IMR-90 (cell line): ENCODE results near the gene SNTN. TPM values are rescaled to one million over a fixed set of nuclear protein-coding genes. Genes with fewer than 3 reads are reported as not detected.

Experiments used
- ATAC-seq: fragments of 200-7000 bp; cut with Tn5 transposase; 2 replicates; pipeline ENCODE4 v1.9.1; 2020; ENCODE audit warnings: low read depth, mild to moderate bottlenecking, moderate library complexity
- BruUV-seq: library from RNA; stranded (reverse); fragments of 400-500 nt; replicated peaks from 2 replicates; lab custom pipeline; 2021; lab: Mats Ljungman, UMichigan
- CTCF ChIA-PET: fragments of 300-600 bp; formaldehyde crosslinking; extraction: SDS; loops from one replicate; lab custom pipeline; 2021; ENCODE audit warnings: antibody characterized with exemption; lab: Yijun Ruan, JAX
- POLR2A ChIA-PET: fragments of 300-600 bp; sonication (Branson Sonifier 250); formaldehyde crosslinking; loops from one replicate; lab custom pipeline; 2022; ENCODE audit warnings: antibody characterized with exemption; ENCODE audit not compliant: unreplicated experiment; lab: Charles Lee
- DNase-seq: peaks from one replicate; pipeline ENCODE4 v3.0.0; 2013
- H2AFZ ChIP-seq: replicated peaks from 2 replicates; pipeline ENCODE3; 2013; ENCODE audit warnings: low read length, mild to moderate bottlenecking; ENCODE audit not compliant: poor library complexity
- H2AK5ac ChIP-seq: 2 replicates; pipeline ENCODE4 v1.6.1; 2013; ENCODE audit warnings: low read depth, low read length, inconsistent platforms
- H2AK9ac ChIP-seq: replicated peaks from 2 replicates; pipeline ENCODE3; 2013; ENCODE audit warnings: mild to moderate bottlenecking, low read depth, low read length, moderate library complexity; ENCODE audit not compliant: poor library complexity
- H2BK120ac ChIP-seq: 2 replicates; pipeline ENCODE4 v1.6.1; 2013; ENCODE audit warnings: low read depth, low read length, inconsistent platforms
- H2BK15ac ChIP-seq: 3 replicates; pipeline ENCODE4 v1.6.1; 2013; ENCODE audit warnings: low read depth, low read length, inconsistent platforms
- H2BK20ac ChIP-seq: 2 replicates; pipeline ENCODE4 v1.6.1; 2013; ENCODE audit warnings: low read depth, mild to moderate bottlenecking, inconsistent platforms, low read length, moderate library complexity
- H2BK5ac ChIP-seq: 2 replicates; pipeline ENCODE4 v1.6.1; 2013; ENCODE audit warnings: mild to moderate bottlenecking, low read depth, low read length, inconsistent platforms; ENCODE audit not compliant: poor library complexity, severe bottlenecking
- H3K14ac ChIP-seq: replicated peaks from 2 replicates; pipeline ENCODE4 v1.6.1; 2013; ENCODE audit warnings: low read depth, low read length, inconsistent platforms
- H3K18ac ChIP-seq: 2 replicates; pipeline ENCODE4 v1.6.1; 2013; ENCODE audit warnings: low read depth, low read length, control low read depth
- H3K23ac ChIP-seq: 2 replicates; pipeline ENCODE4 v1.6.1; 2013; ENCODE audit warnings: low read depth, low read length, inconsistent platforms
- H3K27ac ChIP-seq: 2 replicates; pipeline ENCODE4 v1.5.1; 2013; ENCODE audit warnings: mild to moderate bottlenecking, control low read depth, low read length; ENCODE audit not compliant: insufficient read depth
- H3K27me3 ChIP-seq: 2 replicates; pipeline ENCODE4 v1.6.1; 2013; ENCODE audit warnings: low read length; ENCODE audit not compliant: control insufficient read depth, insufficient read depth
- H3K36me3 ChIP-seq: 2 replicates; pipeline ENCODE4 v1.6.1; 2013; ENCODE audit warnings: low read length, mixed read lengths; ENCODE audit not compliant: control insufficient read depth, insufficient read depth
- H3K4ac ChIP-seq: 2 replicates; pipeline ENCODE4 v1.6.1; 2013; ENCODE audit warnings: low read depth, low read length, inconsistent platforms
- H3K4me1 ChIP-seq: 2 replicates; pipeline ENCODE4 v1.6.1; 2013; ENCODE audit warnings: low read length, mixed read lengths; ENCODE audit not compliant: control insufficient read depth, insufficient read depth
- H3K4me2 ChIP-seq: 2 replicates; pipeline ENCODE4 v1.6.1; 2013; ENCODE audit warnings: low read depth, mild to moderate bottlenecking, control low read depth, low read length, moderate library complexity
- H3K4me3 ChIP-seq: 2 replicates; pipeline ENCODE4 v1.5.1; 2013; ENCODE audit warnings: low read depth, mild to moderate bottlenecking, control low read depth, low read length, moderate library complexity; ENCODE audit not compliant: insufficient read depth
- H3K56ac ChIP-seq: 2 replicates; pipeline ENCODE4 v1.6.1; 2013; ENCODE audit warnings: low read length, inconsistent platforms; ENCODE audit not compliant: insufficient read depth; ENCODE audit errors: extremely low read depth
- H3K79me1 ChIP-seq, 2 experiments: 2 replicates each; pipeline ENCODE4 v1.6.1; 2013; ENCODE audit warnings: low read length in 2 of 2, inconsistent platforms in 1 of 2, low read depth in 1 of 2
- H3K9ac ChIP-seq: 2 replicates; pipeline ENCODE4 v1.6.1; 2013; ENCODE audit warnings: low read depth, low read length, control low read depth
- H3K9me1 ChIP-seq: 2 replicates; pipeline ENCODE4 v1.6.1; 2013; ENCODE audit warnings: low read length, inconsistent platforms; ENCODE audit not compliant: insufficient read depth
- H3K9me3 ChIP-seq: 2 replicates; pipeline ENCODE4 v1.6.1; 2013; ENCODE audit warnings: low read length; ENCODE audit not compliant: control insufficient read depth, insufficient read depth
- H4K20me1 ChIP-seq: 2 replicates; pipeline ENCODE4 v1.6.1; 2013; ENCODE audit warnings: low read length, inconsistent platforms; ENCODE audit not compliant: insufficient read depth
- H4K5ac ChIP-seq: 2 replicates; pipeline ENCODE4 v1.6.1; 2013; ENCODE audit warnings: mild to moderate bottlenecking, low read depth, low read length, control low read depth
- H4K8ac ChIP-seq, 2 experiments: 2 replicates each; pipeline ENCODE4 v1.6.1; 2013; ENCODE audit warnings: low read depth in 2 of 2, low read length in 2 of 2, control low read depth in 1 of 2, inconsistent platforms in 1 of 2
- H4K91ac ChIP-seq: 2 replicates; pipeline ENCODE4 v1.6.1; 2013; ENCODE audit warnings: low read depth, low read length, inconsistent platforms; ENCODE audit not compliant: insufficient read depth
- MAZ ChIP-seq: IDR thresholded peaks from 2 replicates; pipeline ENCODE4 v1.6.1; 2012; ENCODE audit warnings: low read depth, mild to moderate bottlenecking, low read length, improper control_type of control experiment, moderate library complexity, borderline replicate concordance
- MXI1 ChIP-seq: IDR thresholded peaks from 2 replicates; pipeline ENCODE4 v1.6.1; 2012; ENCODE audit warnings: low read depth, mild to moderate bottlenecking, low read length, moderate library complexity, borderline replicate concordance
- POLR2A ChIP-seq: IDR thresholded peaks from 2 replicates; pipeline ENCODE4 v1.6.1; 2012; ENCODE audit warnings: mild to moderate bottlenecking, low read depth, low read length
- WGBS, 2 experiments: methylation state at CpG; one replicate each; pipeline versions ENCODE4 v1.1.5 to v1.1.7; 2013; ENCODE audit warnings: missing lambda C conversion rate in 2 of 2; ENCODE audit not compliant: insufficient read length in 1 of 2; ENCODE audit errors: extremely low coverage in 2 of 2; 5-methylcytosine and 5-hydroxymethylcytosine counted together
- dilution Hi-C: fragments of 300-500 bp; cut with HindIII; formaldehyde crosslinking; loops from one replicate; pipeline ENCODE4 v1.14.3; 2018; ENCODE audit warnings: low sequenced_read_pairs; ENCODE audit not compliant: unreplicated experiment
- in situ Hi-C: fragments of 300-500 bp; cut with MboI; formaldehyde crosslinking; loops from 3 replicates; pipeline ENCODE4 v1.14.3; 2019; ENCODE audit warnings: low sequenced_read_pairs, inconsistent platforms, mixed read lengths
- intact Hi-C: fragments of 100-400 bp; cut with micrococcal nuclease; formaldehyde crosslinking; loops from 2 replicates; pipeline ENCODE4 v1.10.0; 2022
- polyA plus RNA-seq, 3 experiments: library from polyadenylated mRNA; depleted of rRNA; stranded (reverse); fragments of >200 nt; gene quantifications; 2 replicates each; pipeline ENCODE4 v1.2.3, GENCODE V29; 2012; ENCODE audit warnings: low replicate concordance in 1 of 3
- total RNA-seq: library from RNA; depleted of rRNA; stranded (reverse); fragments of >200 nt; gene quantifications from 2 replicates; pipeline ENCODE4 v1.2.3, GENCODE V29; 2012; rRNA removed

SNTN gene
- total and polyA plus RNA-seq, 2 of the 4 experiments (the other 2 are of a cell fraction), result not detected

DNA sequence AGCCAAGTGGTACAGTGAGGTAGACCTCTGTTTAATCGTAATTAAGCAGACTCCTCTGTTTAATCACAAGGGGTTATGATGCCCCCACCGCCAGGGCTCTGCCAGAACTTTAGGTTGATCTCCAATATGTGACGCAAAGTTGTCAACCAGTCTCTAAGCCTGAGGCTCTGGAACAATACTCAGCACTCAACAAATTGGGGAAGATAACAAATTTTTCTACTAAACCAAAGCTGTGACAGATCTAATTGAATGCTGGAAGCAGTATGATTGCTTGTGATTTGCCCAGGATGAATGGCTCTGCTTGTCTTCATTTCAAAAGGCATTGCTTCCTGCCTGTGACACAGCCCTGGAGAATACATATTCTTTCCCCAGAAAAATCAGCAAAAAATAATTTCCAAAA lies 57.1 kb downstream of the SNTN start:
- Histone ChIP-seq H2AK5ac (no peak overlapping the region), H3K27me3 (no peaks in the 10 kb centered on the region), H2AK9ac (no peak overlapping the region), H3K9me1 (no peaks in the 10 kb centered on the region), H2BK120ac (no peak overlapping the region), H3K18ac (no peak overlapping the region), H4K8ac (no peak overlapping the region), H3K79me1 (no peaks in the 10 kb centered on the region), H2BK20ac (no peak overlapping the region), H3K9ac (no peak overlapping the region), H2AFZ (no peak overlapping the region), H4K5ac (no peak overlapping the region), H3K27ac (no peak overlapping the region), H3K4ac (no peak overlapping the region), H3K4me2 (no peak overlapping the region), H3K14ac (no peak overlapping the region), H3K4me1 (no peaks in the 10 kb centered on the region), H4K91ac (no peak overlapping the region), H3K4me3 (no peak overlapping the region), H2BK15ac (no peak overlapping the region), H3K23ac (no peak overlapping the region), H2BK5ac (no peak overlapping the region), H3K36me3 (no peaks in the 10 kb centered on the region), H4K20me1 (no peaks in the 10 kb centered on the region), H3K56ac (no peak overlapping the region), H3K9me3 (no peaks in the 10 kb centered on the region)
- no CpG with 5 or more reads among the region's 3 CpGs for WGBS, 2 experiments
- in situ Hi-C loops, result no loop called here
- intact Hi-C loops, result no loop called here
- no peak for ATAC-seq
- POLR2A ChIA-PET, result no interaction called here
- CTCF ChIA-PET, result no interaction called here
- no peak for DNase-seq
- dilution Hi-C loops, result no loop called here
- BruUV-seq, result no TSS peak
- TF ChIP-seq MXI1, result no peak
- no peak for TF ChIP-seq POLR2A
- TF ChIP-seq MAZ, result no peak

Other genes starting within 250 kb of the SNTN start
- gene C3orf49, start 166.6 kb downstream of the SNTN start, total RNA-seq, result not detected in 2 replicates
- gene C3orf49, start 166.6 kb downstream of the SNTN start, polyA plus RNA-seq (2012; rRNA removed), result not detected in 2 replicates
- gene THOC7, start 211.1 kb downstream of the SNTN start, total RNA-seq, result 25.8 and 51.7 TPM in 2 replicates
- gene THOC7, start 211.1 kb downstream of the SNTN start, polyA plus RNA-seq (2012; rRNA removed), result 43.5 and 55.9 TPM in 2 replicates
- gene ATXN7, start 211.2 kb downstream of the SNTN start, total RNA-seq, result 11.9 and 13.6 TPM in 2 replicates
- gene ATXN7, start 211.2 kb downstream of the SNTN start, polyA plus RNA-seq (2012; rRNA removed), result 8.6 and 11.3 TPM in 2 replicates